ENCODE measurements around the gene EFNA2.
"Not testable (repeated sequence)": the region's sequence is repeated elsewhere in the genome, so short reads cannot be mapped to it uniquely, and the experiment has no call there.

Gene EFNA2

GRCh38 chr19:1318678-1319471 is 33.2 kb downstream of the EFNA2 start:
- no peaks in the 10 kb centered on the region for H3K9me3 ChIP-seq (replicated peaks in 1 of 2; ENCODE audit: control insufficient read depth in 2 of 2, insufficient read depth in 1 of 2, low read depth in 1 of 2, low read length in 2 of 2)
- DNase-seq (ENCODE audit: low spot score): no peak
- H3K36me3 ChIP-seq (replicated peaks in 1 of 2; ENCODE audit: control insufficient read depth in 2 of 2, insufficient read depth in 2 of 2, low read length in 2 of 2): no peaks in the 10 kb centered on the region
- peak overlapping the region; percentile 87 for H3K18ac ChIP-seq (ENCODE audit: low read length)
- H2BK15ac ChIP-seq (ENCODE audit: low read length): no peak overlapping the region
- H3K4me3 ChIP-seq (ENCODE audit: low read length in 2 of 2): no peak overlapping the region
- no peak overlapping the region for H4K91ac ChIP-seq (ENCODE audit: low read depth, low read length, poor library complexity)
- peak overlapping the region; percentile 89 for H2AFZ ChIP-seq (ENCODE audit: low read length)
- H4K8ac ChIP-seq (ENCODE audit: low read depth, low read length): no peak overlapping the region
- H2BK12ac ChIP-seq (ENCODE audit: low read length): no peak overlapping the region
- H3K27ac ChIP-seq (replicated peaks; ENCODE audit: low read length): peak overlapping the region; percentile 13
- H3K27me3 ChIP-seq (ENCODE audit: control insufficient read depth in 3 of 3, insufficient read depth in 3 of 3, low read depth in 1 of 3, low read length in 3 of 3): peaks cover 0 to 57% (median 9%) of the 10 kb centered on the region in 3 experiments
- H3K79me1 ChIP-seq (ENCODE audit: low read depth, low read length): no peaks in the 10 kb centered on the region
- H2BK120ac ChIP-seq (ENCODE audit: low read depth, low read length): no peak overlapping the region
- no peak overlapping the region for H3K14ac ChIP-seq (ENCODE audit: low read length)
- no peak overlapping the region for H2BK5ac ChIP-seq (ENCODE audit: low read length)
- no peak overlapping the region for H3K23ac ChIP-seq (ENCODE audit: low read depth, low read length, poor library complexity)
- H3K4me1 ChIP-seq (ENCODE audit: control insufficient read depth in 2 of 2, insufficient read depth in 1 of 2, low read depth in 1 of 2, low read length in 2 of 2): peaks cover 10 to 11% of the 10 kb centered on the region in 2 donors
- H2AK5ac ChIP-seq (ENCODE audit: low read depth, low read length): no peak overlapping the region
- no peak overlapping the region for H3K4ac ChIP-seq (ENCODE audit: low read length)
- peak overlapping the region; percentile 39 for H3K4me2 ChIP-seq (ENCODE audit: insufficient read depth, low read length, poor library complexity, severe bottlenecking)
- WGBS, 2 donors (ENCODE audit: extremely low coverage in 2 of 2, insufficient read length in 2 of 2, insufficient replicate concordance in 1 of 2): no CpG with 5 or more reads among the region's 46 CpGs
- H3K9ac ChIP-seq (ENCODE audit: low read depth, low read length, poor library complexity): no peak overlapping the region

- H3K4me1 ChIP-seq (ENCODE audit: control insufficient read depth in 2 of 2, insufficient read depth in 1 of 2, low read depth in 1 of 2, low read length in 2 of 2); H2BK120ac ChIP-seq (ENCODE audit: low read depth, low read length); H3K9ac ChIP-seq (ENCODE audit: low read depth, low read length, poor library complexity); H2BK12ac ChIP-seq (ENCODE audit: low read length); H2AFZ ChIP-seq (ENCODE audit: low read length); H3K4me3 ChIP-seq (ENCODE audit: low read length in 2 of 2); H3K14ac ChIP-seq (ENCODE audit: low read length); H4K8ac ChIP-seq (ENCODE audit: low read depth, low read length); H3K79me1 ChIP-seq (ENCODE audit: low read depth, low read length); H3K36me3 ChIP-seq (replicated peaks in 1 of 2; ENCODE audit: control insufficient read depth in 2 of 2, insufficient read depth in 2 of 2, low read length in 2 of 2); H3K4me2 ChIP-seq (ENCODE audit: insufficient read depth, low read length, poor library complexity, severe bottlenecking); H4K91ac ChIP-seq (ENCODE audit: low read depth, low read length, poor library complexity); H3K23ac ChIP-seq (ENCODE audit: low read depth, low read length, poor library complexity); H3K18ac ChIP-seq (ENCODE audit: low read length); H3K9me3 ChIP-seq (replicated peaks in 1 of 2; ENCODE audit: control insufficient read depth in 2 of 2, insufficient read depth in 1 of 2, low read depth in 1 of 2, low read length in 2 of 2); H2BK5ac ChIP-seq (ENCODE audit: low read length); H2BK15ac ChIP-seq (ENCODE audit: low read length); H3K27ac ChIP-seq (replicated peaks; ENCODE audit: low read length); H3K4ac ChIP-seq (ENCODE audit: low read length); DNase-seq (ENCODE audit: low spot score): not testable (repeated sequence)
- Histone ChIP-seq H2AK5ac (ENCODE audit: low read depth, low read length) (peak overlapping the region; percentile 88), H3K27me3 (ENCODE audit: control insufficient read depth in 3 of 3, insufficient read depth in 3 of 3, low read depth in 1 of 3, low read length in 3 of 3) (peaks cover 0 to 47% (median 9%) of the 10 kb centered on the region in 3 experiments)
- no CpG with 5 or more reads among the region's 3 CpGs for WGBS, 2 donors (ENCODE audit: extremely low coverage in 2 of 2, insufficient read length in 2 of 2, insufficient replicate concordance in 1 of 2)
Measured at GRCh38 chr19:1320282-1320650, 34.6 kb downstream of the EFNA2 start.

GRCh38 chr19:1321539-1321938 is 35.9 kb downstream of the EFNA2 start:
- peak overlapping the region; percentile 69 for H2BK15ac ChIP-seq (ENCODE audit: low read length)
- H2AK5ac ChIP-seq (ENCODE audit: low read depth, low read length): peak overlapping the region; percentile 76
- no peak overlapping the region for H4K8ac ChIP-seq (ENCODE audit: low read depth, low read length)
- no peak overlapping the region for H3K9ac ChIP-seq (ENCODE audit: low read depth, low read length, poor library complexity)
- peak overlapping the region; percentile 38 for H3K18ac ChIP-seq (ENCODE audit: low read length)
- no CpG with 5 or more reads among the region's 9 CpGs for WGBS, 2 donors (ENCODE audit: extremely low coverage in 2 of 2, insufficient read length in 2 of 2, insufficient replicate concordance in 1 of 2)
- H3K27me3 ChIP-seq (ENCODE audit: control insufficient read depth in 3 of 3, insufficient read depth in 3 of 3, low read depth in 1 of 3, low read length in 3 of 3): peaks cover 0 to 35% (median 1%) of the 10 kb centered on the region in 3 experiments
- no peak overlapping the region for H2AFZ ChIP-seq (ENCODE audit: low read length)
- H4K91ac ChIP-seq (ENCODE audit: low read depth, low read length, poor library complexity): no peak overlapping the region
- H3K9me3 ChIP-seq (replicated peaks in 1 of 2; ENCODE audit: control insufficient read depth in 2 of 2, insufficient read depth in 1 of 2, low read depth in 1 of 2, low read length in 2 of 2): no peaks in the 10 kb centered on the region
- H3K79me1 ChIP-seq (ENCODE audit: low read depth, low read length): no peaks in the 10 kb centered on the region
- H3K4ac ChIP-seq (ENCODE audit: low read length): peak overlapping the region; percentile 24
- no peak overlapping the region for H3K27ac ChIP-seq (replicated peaks; ENCODE audit: low read length)
- H2BK5ac ChIP-seq (ENCODE audit: low read length): no peak overlapping the region
- H2BK120ac ChIP-seq (ENCODE audit: low read depth, low read length): no peak overlapping the region
- peak overlapping the region in 1 of 2 donors; percentile 51 for H3K4me3 ChIP-seq (ENCODE audit: low read length in 2 of 2)
- peak overlapping the region; percentile 61 for H3K14ac ChIP-seq (ENCODE audit: low read length)
- no peak overlapping the region for H3K23ac ChIP-seq (ENCODE audit: low read depth, low read length, poor library complexity)
- H2BK12ac ChIP-seq (ENCODE audit: low read length): peak overlapping the region; percentile 44
- DNase-seq (ENCODE audit: low spot score): no peak
- peaks cover 9 to 11% of the 10 kb centered on the region in 2 donors for H3K4me1 ChIP-seq (ENCODE audit: control insufficient read depth in 2 of 2, insufficient read depth in 1 of 2, low read depth in 1 of 2, low read length in 2 of 2)
- H3K4me2 ChIP-seq (ENCODE audit: insufficient read depth, low read length, poor library complexity, severe bottlenecking): no peak overlapping the region
- H3K36me3 ChIP-seq (replicated peaks in 1 of 2; ENCODE audit: control insufficient read depth in 2 of 2, insufficient read depth in 2 of 2, low read length in 2 of 2): no peaks in the 10 kb centered on the region

GRCh38 chr19:1322198-1322981 is 36.7 kb downstream of the EFNA2 start:
- Histone ChIP-seq H3K18ac (ENCODE audit: low read length) (peak overlapping the region; percentile 72), H2BK12ac (ENCODE audit: low read length) (peak overlapping the region; percentile 73), H3K14ac (ENCODE audit: low read length) (no peak overlapping the region), H2BK120ac (ENCODE audit: low read depth, low read length) (no peak overlapping the region), H3K23ac (ENCODE audit: low read depth, low read length, poor library complexity) (no peak overlapping the region), H3K4me3 (ENCODE audit: low read length in 2 of 2) (no peak overlapping the region), H2AFZ (ENCODE audit: low read length) (no peak overlapping the region), H3K36me3 (replicated peaks in 1 of 2; ENCODE audit: control insufficient read depth in 2 of 2, insufficient read depth in 2 of 2, low read length in 2 of 2) (no peaks in the 10 kb centered on the region), H2BK5ac (ENCODE audit: low read length) (peak overlapping the region; percentile 24), H3K79me1 (ENCODE audit: low read depth, low read length) (no peaks in the 10 kb centered on the region), H3K27ac (replicated peaks; ENCODE audit: low read length) (no peak overlapping the region), H3K4ac (ENCODE audit: low read length) (no peak overlapping the region), H2BK15ac (ENCODE audit: low read length) (peak overlapping the region; percentile 93), H3K9me3 (replicated peaks in 1 of 2; ENCODE audit: control insufficient read depth in 2 of 2, insufficient read depth in 1 of 2, low read depth in 1 of 2, low read length in 2 of 2) (no peaks in the 10 kb centered on the region), H2AK5ac (ENCODE audit: low read depth, low read length) (peak overlapping the region; percentile 71), H3K4me1 (ENCODE audit: control insufficient read depth in 2 of 2, insufficient read depth in 1 of 2, low read depth in 1 of 2, low read length in 2 of 2) (peaks cover 9 to 11% of the 10 kb centered on the region in 2 donors), H3K27me3 (ENCODE audit: control insufficient read depth in 3 of 3, insufficient read depth in 3 of 3, low read depth in 1 of 3, low read length in 3 of 3) (peaks cover 0 to 26% (median 0%) of the 10 kb centered on the region in 3 experiments), H4K8ac (ENCODE audit: low read depth, low read length) (no peak overlapping the region), H3K4me2 (ENCODE audit: insufficient read depth, low read length, poor library complexity, severe bottlenecking) (no peak overlapping the region), H4K91ac (ENCODE audit: low read depth, low read length, poor library complexity) (no peak overlapping the region), H3K9ac (ENCODE audit: low read depth, low read length, poor library complexity) (no peak overlapping the region)
- DNase-seq (ENCODE audit: low spot score): no peak
- WGBS, 2 donors (ENCODE audit: extremely low coverage in 2 of 2, insufficient read length in 2 of 2, insufficient replicate concordance in 1 of 2): no CpG with 5 or more reads among the region's 16 CpGs

All from neuronal stem cell (in vitro differentiated cells).